Suprapubic skin (tissue), 4 donors: ENCODE results near the gene PPP1R13B. TPM values are rescaled to one million over a fixed set of nuclear protein-coding genes. Genes with fewer than 3 reads are reported as not detected.

Experiments
- DNase-seq, 2 donors: peaks; one replicate each; pipeline ENCODE4 v3.0.0-alpha.2; 2019; ENCODE audit warnings: low spot score in 2 of 2
- H3K27ac ChIP-seq: fragments of 200-600 bp; sonication (generic); one replicate; pipeline ENCODE4 v1.5.1; 2019
- H3K27me3 ChIP-seq: fragments of 200-600 bp; sonication (generic); one replicate; pipeline ENCODE4 v1.5.1; 2019
- H3K36me3 ChIP-seq: fragments of 200-600 bp; sonication (generic); one replicate; pipeline ENCODE4 v1.5.1; 2019
- H3K4me1 ChIP-seq: fragments of 200-600 bp; sonication (generic); one replicate; pipeline ENCODE4 v1.5.1; 2019
- H3K4me3 ChIP-seq: fragments of 200-600 bp; sonication (generic); one replicate; pipeline ENCODE4 v1.5.1; 2019; ENCODE audit warnings: mild to moderate bottlenecking
- H3K9me3 ChIP-seq: fragments of 200-600 bp; sonication (generic); one replicate; pipeline ENCODE4 v1.5.1; 2019
- EP300 ChIP-seq: sonication (generic); formaldehyde crosslinking; IDR thresholded peaks from one replicate; pipeline ENCODE4 v1.6.1; 2017; ENCODE audit warnings: antibody characterized with exemption
- POLR2A ChIP-seq, 2 donors: fragments of 450-650 bp; IDR thresholded peaks; one replicate each; pipeline ENCODE4 v1.6.1; 2017; ENCODE audit warnings: antibody characterized with exemption in 2 of 2, mild to moderate bottlenecking in 2 of 2, moderate library complexity in 2 of 2
- POLR2AphosphoS5 ChIP-seq, 3 donors: sonication (generic); formaldehyde crosslinking; IDR thresholded peaks; one replicate each; pipeline ENCODE4 v1.6.1; 2017; ENCODE audit warnings: antibody characterized with exemption in 3 of 3
- WGBS: methylation state at CpG from one replicate; pipeline ENCODE4 v1.1.5; 2018; 5-methylcytosine and 5-hydroxymethylcytosine counted together
- total RNA-seq, 4 donors: library from RNA; depleted of rRNA; stranded (reverse); fragments of >200 nt; gene quantifications; one replicate each; pipeline ENCODE4 v1.1.0, GENCODE V29; 2016
- TF ChIP-seq, protein P1 (sequence below), 2 donors: fragments of 200-600 bp in 1 of 2; fragments of 450-650 bp in 1 of 2; sonication (generic) in 1 of 2; IDR thresholded peaks; one replicate each; pipeline ENCODE4 v1.5.1; 2016 to 2019; ENCODE audit warnings: antibody characterized with exemption in 2 of 2, mild to moderate bottlenecking in 1 of 2, moderate library complexity in 1 of 2

The PPP1R13B gene
- total RNA-seq, 4 donors from 2014 or later = 21.7 to 51.6 (median 36.4) TPM

DNA sequence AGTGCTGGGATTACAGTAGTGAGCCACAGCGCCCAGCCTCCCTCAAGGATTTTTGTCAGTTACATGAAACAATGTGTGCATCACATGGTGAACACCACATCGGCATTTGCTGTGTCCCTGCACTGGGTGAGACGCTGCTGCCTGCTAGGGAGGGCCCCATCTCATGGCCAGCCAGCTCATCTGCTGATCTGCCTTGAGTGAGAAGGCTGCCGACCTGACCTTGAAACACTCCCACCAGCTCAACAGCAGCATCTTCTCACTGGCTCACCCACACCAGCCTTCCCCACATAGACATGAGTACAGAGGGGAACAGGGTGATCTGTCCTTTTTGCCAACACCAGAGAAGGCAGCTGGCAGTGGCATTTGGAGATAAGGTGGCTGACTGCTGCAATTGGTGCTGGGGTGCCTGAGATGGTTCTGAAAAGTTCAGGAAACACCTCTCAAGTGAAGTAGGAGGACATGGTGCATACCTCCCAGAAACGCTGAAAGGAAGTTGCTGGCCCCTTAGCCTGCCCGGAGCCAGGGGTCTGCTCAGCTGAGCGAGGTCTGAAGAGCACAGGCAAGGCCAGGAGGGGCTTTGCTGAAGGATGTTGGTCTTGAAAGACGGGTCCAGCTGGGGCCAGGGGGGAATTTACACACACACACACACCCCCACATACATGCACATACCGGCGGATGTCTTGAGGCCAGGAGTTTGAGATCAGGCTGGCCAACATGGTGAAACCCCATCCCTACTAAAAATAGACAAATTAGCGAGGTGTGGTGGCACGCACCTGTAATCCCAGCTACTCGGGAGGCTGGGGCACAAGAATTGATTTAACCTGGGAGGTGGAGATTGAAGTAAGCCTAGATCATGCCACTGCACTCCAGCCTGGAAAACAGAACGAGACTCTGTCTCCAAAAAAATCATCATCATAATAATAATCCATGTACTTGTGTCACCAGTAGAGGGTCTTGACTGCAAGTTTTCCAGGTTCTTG lies 14.3 kb upstream of the PPP1R13B start:
- TF ChIP-seq, protein P1, sequence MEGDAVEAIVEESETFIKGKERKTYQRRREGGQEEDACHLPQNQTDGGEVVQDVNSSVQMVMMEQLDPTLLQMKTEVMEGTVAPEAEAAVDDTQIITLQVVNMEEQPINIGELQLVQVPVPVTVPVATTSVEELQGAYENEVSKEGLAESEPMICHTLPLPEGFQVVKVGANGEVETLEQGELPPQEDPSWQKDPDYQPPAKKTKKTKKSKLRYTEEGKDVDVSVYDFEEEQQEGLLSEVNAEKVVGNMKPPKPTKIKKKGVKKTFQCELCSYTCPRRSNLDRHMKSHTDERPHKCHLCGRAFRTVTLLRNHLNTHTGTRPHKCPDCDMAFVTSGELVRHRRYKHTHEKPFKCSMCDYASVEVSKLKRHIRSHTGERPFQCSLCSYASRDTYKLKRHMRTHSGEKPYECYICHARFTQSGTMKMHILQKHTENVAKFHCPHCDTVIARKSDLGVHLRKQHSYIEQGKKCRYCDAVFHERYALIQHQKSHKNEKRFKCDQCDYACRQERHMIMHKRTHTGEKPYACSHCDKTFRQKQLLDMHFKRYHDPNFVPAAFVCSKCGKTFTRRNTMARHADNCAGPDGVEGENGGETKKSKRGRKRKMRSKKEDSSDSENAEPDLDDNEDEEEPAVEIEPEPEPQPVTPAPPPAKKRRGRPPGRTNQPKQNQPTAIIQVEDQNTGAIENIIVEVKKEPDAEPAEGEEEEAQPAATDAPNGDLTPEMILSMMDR (IDR thresholded peaks at IDR 0.05) = no peak
- no peak for TF ChIP-seq POLR2A (IDR thresholded peaks at IDR 0.05)
- no peak for TF ChIP-seq POLR2AphosphoS5 (IDR thresholded peaks at IDR 0.05)
- no peak for TF ChIP-seq EP300
- DNase-seq = no peak
- Histone ChIP-seq H3K36me3 (no peaks in the 10 kb centered on the region), H3K27ac (no peak overlapping the region), H3K4me3 (no peak overlapping the region), H3K4me1 (peaks cover 7% of the 10 kb centered on the region), H3K27me3 (peaks cover 5% of the 10 kb centered on the region), H3K9me3 (no peaks in the 10 kb centered on the region)
- 81% methylated on average over 14 of the region's 14 CpGs for WGBS

DNA sequence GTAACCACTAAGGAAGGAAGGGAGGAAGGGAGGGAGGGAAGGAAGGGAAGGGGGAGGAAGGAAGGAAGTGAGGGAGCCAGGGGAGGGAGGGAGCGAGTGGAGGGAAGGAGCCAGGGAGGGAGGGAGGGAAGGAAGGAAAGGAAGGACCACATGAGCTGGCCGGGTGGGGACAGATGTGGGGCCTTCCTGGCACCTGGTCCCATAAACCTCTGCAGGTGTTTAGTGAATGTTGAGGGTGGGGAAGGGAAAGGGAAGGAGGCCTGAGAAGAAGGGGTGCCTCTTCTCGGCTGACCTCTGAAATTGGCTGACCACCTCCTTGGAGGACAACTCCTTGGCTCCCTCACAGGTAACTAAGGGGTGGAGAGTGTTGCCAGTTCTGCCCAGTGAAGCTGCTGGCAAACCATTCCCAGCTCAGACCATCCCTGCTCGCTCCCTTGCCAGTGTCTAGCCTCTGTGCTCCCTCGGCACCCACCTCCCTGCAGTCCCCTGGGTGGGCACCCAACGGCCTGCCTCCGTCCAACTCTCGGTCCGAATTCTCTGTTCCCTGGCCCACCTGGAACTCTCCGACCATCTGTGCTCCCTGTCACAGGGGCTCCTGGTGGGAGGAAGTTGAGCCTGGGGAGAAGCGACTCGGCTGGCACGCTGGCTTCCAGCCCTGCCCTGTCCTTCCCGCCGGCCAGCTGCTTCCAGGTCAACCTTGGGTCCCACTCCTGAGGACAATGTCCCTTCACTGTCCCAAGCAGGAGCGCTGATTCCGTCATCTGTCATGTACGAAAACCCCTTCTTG lies 12.2 kb upstream of the PPP1R13B start:
- TF ChIP-seq POLR2AphosphoS5 (IDR thresholded peaks at IDR 0.05) (no peak), EP300 (no peak), POLR2A (IDR thresholded peaks at IDR 0.05) (no peak)
- TF ChIP-seq, protein P1 (IDR thresholded peaks at IDR 0.05) = no peak
- no peak overlapping the region for H3K27ac ChIP-seq
- WGBS = 82% methylated on average over 18 of the region's 18 CpGs
- H3K27me3 ChIP-seq = peaks cover 5% of the 10 kb centered on the region
- no peak overlapping the region for H3K4me3 ChIP-seq
- H3K4me1 ChIP-seq = peaks cover 25% of the 10 kb centered on the region
- H3K9me3 ChIP-seq = no peaks in the 10 kb centered on the region
- H3K36me3 ChIP-seq = no peaks in the 10 kb centered on the region
- no peak for DNase-seq

GRCh38 chr14:103858063-103858781 lies 10.8 kb upstream of the PPP1R13B start:
- no peak overlapping the region for H3K4me3 ChIP-seq
- H3K27ac ChIP-seq = no peak overlapping the region
- TF ChIP-seq POLR2AphosphoS5 (IDR thresholded peaks at IDR 0.05) (no peak), EP300 (no peak), POLR2A (IDR thresholded peaks at IDR 0.05) (no peak)
- TF ChIP-seq, protein P1 (IDR thresholded peaks at IDR 0.05) = no peak
- DNase-seq = no peak
- H3K9me3 ChIP-seq = no peaks in the 10 kb centered on the region
- H3K4me1 ChIP-seq = peaks cover 30% of the 10 kb centered on the region
- 70% methylated on average over 6 of the region's 13 CpGs for WGBS
- peaks cover 5% of the 10 kb centered on the region for H3K27me3 ChIP-seq
- H3K36me3 ChIP-seq = no peaks in the 10 kb centered on the region

DNA sequence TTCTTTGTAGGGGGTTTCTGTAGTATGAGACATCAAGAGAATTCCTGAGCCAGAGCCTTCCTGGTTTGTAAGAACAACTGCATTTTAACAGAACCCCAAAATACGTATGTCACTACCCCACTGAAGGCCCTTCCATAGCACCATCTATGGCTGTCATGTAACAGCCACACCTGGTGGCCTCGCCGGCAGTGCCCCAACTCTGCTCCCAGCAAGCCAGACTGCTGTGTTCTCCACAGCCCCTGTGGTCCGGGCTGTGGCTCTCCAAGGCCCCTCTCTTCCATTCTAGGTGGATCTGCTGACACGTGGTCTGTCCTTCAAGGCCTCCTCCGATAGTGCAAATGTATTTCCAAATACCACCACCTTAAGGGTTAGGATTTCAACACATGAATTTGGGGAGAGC lies 9.9 kb upstream of the PPP1R13B start:
- H3K9me3 ChIP-seq = no peaks in the 10 kb centered on the region
- H3K4me3 ChIP-seq = no peak overlapping the region
- 89% methylated on average over 6 of the region's 6 CpGs for WGBS
- H3K36me3 ChIP-seq = no peaks in the 10 kb centered on the region
- no peak overlapping the region for H3K27ac ChIP-seq
- peaks cover 5% of the 10 kb centered on the region for H3K27me3 ChIP-seq
- peaks cover 30% of the 10 kb centered on the region for H3K4me1 ChIP-seq
- TF ChIP-seq POLR2AphosphoS5 (IDR thresholded peaks at IDR 0.05) (no peak), POLR2A (IDR thresholded peaks at IDR 0.05) (no peak), EP300 (no peak)
- TF ChIP-seq, protein P1 (IDR thresholded peaks at IDR 0.05) = no peak
- DNase-seq = no peak
